GM18519 (cell line): ENCODE results near the gene PCCA.

Experiments
- ATAC-seq: cut with Tn5 transposase; IDR thresholded peaks from one replicate; pipeline ENCODE4 v1.9.1; 2021; ENCODE audit warnings: mild to moderate bottlenecking, moderate library complexity; ENCODE audit not compliant: unreplicated experiment, low FRiP score

The PCCA gene

GRCh38 chr13:100394005-100394695, 305.3 kb downstream of the PCCA start:
- peak; percentile 93 for ATAC-seq

DNA sequence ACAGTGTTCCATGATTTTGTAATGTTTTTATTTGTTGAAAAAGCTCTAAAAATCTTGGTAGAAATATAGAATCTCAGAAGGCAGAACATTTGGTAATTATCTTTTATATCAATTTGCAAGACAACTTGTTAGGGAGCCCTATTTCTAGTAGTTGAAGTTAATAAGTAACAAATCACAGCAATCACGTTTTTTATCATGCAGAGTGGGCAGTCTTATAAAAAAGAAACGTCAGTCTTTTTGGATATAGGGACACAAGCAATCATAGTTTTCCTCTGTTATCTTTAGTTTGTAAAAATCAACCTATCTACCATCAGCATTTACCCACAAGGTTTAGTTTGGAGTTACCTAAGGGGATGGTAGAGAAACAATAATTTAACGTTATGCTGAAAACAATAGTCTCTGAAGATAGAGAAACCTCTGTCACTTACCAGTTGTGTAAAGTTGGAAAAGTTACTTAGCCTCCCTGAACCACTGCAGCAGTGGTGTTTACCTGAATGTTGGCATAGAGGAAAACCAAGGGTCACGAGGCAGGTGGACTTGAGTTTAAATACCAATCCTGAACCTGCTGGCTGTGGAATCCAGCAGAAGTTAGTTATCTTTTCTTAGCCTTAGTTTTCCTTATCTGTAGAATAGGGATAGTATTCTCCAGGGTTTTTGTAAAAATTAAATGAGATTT, 306.9 kb downstream of the PCCA start:
- no peak for ATAC-seq

DNA sequence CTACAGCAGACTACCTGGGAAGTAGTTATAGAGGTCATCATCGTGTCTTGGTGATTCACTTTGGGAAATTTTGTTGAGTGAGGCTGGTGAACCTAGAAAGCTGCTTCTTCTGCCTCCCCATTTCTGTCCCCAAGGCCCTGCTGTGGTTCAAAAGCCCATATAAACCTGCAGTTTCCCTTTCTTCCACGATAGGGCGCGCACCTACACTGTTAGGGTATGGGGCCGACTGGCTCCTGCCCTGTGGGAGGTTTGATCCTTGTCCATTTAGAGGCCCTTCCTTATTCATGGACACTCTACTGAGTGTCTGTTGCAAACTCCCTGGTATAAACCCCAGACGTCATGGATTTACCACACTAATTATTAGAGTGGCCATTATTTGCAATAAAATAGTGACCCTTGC, 307.9 kb downstream of the PCCA start:
- no peak for ATAC-seq

DNA sequence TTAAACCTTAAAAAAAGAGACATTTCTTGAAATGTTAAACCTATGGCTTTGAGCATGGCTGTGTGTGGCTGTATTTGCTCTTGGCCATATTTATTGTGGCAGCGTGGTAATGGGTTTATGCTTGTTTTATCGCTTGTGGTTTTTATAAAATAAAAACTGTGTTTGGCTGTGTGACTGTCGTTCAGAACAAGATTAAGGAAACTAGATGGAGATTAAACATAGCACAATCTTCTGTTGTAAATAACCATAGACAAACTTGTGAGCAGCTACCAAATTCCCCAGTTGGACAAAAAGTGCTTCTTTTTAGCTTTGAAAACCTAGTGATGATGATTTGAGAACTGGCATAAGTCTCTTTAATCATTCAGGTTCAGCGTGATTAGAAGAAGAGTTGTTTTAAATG, 308.7 kb downstream of the PCCA start:
- ATAC-seq, result no peak

GRCh38 chr13:100398360-100398759, 309.5 kb downstream of the PCCA start:
- no peak for ATAC-seq

GRCh38 chr13:100399455-100399854, 310.6 kb downstream of the PCCA start:
- no peak for ATAC-seq

- ATAC-seq, result no peak
Observed at GRCh38 chr13:100403675-100404074, 314.8 kb downstream of the PCCA start.

DNA sequence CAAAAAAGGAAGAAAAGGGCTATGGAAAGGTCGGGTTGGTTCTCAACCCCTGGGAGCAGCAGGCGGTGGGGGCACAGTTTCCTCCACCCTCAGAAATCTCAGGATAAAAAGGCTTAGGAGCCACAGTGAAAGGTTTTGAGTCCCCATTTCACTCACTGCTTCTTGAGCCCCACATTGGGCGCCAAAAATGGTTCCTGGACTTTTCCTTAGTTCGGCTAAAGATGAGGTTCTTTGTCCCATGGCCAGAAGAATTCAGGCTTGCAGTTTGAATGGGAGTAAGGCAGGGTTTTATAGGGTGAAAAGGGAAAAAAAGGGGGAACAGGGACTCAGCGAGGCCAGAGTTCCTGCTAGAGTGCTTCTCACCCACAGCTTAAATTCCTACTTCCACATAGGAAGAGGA, 320.2 kb downstream of the PCCA start:
- ATAC-seq, result no peak

- no peak for ATAC-seq
Observed at GRCh38 chr13:100423375-100423774, 334.5 kb downstream of the PCCA start.

DNA sequence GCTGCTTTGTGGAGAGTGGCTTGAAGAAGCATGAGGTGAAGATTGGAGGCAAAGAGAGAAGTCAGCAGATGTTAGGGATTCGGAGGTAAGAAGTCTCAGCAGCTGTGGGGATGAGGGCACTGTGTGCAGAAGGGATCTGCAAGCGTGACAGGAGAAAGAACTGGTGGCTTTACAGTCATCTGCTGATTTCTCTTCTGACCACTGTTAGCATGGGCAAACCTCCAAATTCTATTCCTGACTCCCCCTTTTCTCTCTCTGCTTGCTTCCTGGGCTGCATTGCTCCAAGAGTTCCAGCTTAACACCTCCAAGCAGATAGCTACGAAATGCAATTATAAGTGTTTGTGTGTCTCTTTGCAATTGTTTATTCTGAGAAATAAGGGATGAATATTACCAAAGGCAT, 340.1 kb downstream of the PCCA start:
- ATAC-seq, result no peak

GRCh38 chr13:100432611-100433010, 343.7 kb downstream of the PCCA start:
- no peak for ATAC-seq

DNA sequence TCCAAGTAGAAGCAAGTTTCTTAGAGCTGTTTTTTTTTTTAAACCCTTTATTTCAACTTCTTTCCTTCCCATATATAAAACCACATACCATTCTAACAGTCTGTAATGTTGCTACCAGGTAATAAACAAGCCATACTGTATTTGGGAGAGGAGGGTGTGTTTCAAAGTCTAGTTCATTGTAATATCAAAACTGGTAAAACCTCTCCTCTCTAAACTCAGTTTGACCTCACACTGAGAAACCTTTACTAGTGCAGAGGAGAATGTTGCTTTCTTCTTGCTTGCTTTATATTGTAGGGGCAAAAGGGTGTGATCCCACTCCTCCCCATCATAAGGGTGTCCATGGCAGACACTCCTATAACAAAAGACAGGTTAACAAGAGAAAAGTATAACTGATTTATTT, 344.6 kb downstream of the PCCA start:
- no peak for ATAC-seq

DNA sequence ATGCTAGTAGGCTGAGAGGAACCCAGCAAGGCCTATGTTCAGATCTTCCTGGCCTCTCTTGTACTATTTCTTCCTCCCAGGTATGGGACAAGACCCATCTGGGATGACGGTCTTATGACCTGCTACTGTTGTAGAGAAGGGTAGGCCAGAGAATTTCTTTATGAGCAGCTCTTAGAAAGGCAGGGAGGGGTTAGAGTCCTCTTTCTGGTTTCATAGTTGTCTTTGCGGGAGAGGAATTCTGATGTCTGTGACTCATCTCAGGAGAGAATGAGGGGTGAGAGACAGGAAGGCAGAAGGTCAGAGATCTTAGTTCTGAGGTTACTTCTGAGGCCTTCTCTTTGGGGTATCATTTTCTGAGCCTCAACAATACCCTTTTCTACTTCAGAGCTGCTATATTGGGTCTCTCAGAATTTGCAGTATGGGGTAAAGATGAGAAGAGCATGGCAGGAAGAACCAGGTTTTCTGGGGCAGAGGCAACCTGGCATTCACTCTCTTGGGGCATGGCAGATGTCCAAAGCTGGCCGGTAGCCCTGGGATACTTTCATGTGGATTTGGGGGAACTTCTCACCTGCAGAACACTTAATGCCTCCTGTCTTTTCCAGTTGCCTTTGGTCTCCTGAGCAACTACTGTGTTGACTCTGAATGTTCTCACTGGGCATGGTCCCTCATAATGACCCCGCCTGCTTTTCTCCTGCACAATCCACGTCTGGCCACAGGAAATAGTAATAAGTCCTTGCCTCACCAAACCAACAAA, 345.3 kb downstream of the PCCA start:
- ATAC-seq, result peak; percentile 84

GRCh38 chr13:100436099-100436498, 347.2 kb downstream of the PCCA start:
- ATAC-seq, result no peak

GRCh38 chr13:100438059-100438788, 349.3 kb downstream of the PCCA start:
- no peak for ATAC-seq

DNA sequence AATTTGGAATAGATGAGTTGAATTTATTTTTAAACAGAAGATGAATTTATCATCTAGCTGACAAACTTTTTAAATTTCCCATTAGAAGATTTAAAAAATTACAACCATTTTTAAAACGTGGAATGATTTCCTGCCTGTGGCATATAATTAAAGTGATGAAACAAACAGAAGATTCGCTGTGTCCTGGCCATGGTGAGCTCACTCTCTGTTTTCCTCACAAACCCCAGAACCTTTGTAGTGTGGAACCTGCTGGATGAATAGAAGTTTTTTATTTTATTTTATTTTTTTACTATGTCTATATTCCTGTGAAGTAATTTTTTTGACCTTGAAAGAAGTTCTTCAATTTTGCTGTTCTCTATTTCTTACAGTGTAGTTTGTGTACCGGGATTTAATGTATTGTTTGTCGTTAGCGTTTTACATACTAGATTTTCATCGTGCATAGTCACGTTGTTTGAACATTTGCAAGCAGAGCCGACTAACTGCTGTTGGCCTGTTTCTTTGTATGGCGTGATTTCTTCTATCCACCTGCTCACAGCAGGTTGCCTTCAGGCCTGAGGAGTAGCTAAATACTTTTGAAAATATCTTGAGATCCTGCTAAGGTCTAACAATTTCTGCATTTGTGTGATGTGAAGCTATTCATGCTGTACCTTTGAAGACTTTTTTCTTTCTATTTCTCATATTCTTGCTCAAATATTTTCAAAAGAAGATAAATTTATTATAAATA, 350.5 kb downstream of the PCCA start:
- ATAC-seq, result no peak

- no peak for ATAC-seq
Observed at GRCh38 chr13:100440751-100441425, 352.0 kb downstream of the PCCA start.

GRCh38 chr13:100442095-100442832, 353.4 kb downstream of the PCCA start:
- ATAC-seq, result no peak
